ENCODE measurements around the gene CSNK2A3. TPM values are rescaled to one million over a fixed set of nuclear protein-coding genes. Genes with fewer than 3 reads are reported as not detected.

Gene CSNK2A3
- total and polyA plus RNA-seq, 10 of the 15 experiments (the other 5 are each of a cell fraction or from before 2014, with no cell fraction given) = 0.68 to 6.2 (median 1.4) TPM

DNA sequence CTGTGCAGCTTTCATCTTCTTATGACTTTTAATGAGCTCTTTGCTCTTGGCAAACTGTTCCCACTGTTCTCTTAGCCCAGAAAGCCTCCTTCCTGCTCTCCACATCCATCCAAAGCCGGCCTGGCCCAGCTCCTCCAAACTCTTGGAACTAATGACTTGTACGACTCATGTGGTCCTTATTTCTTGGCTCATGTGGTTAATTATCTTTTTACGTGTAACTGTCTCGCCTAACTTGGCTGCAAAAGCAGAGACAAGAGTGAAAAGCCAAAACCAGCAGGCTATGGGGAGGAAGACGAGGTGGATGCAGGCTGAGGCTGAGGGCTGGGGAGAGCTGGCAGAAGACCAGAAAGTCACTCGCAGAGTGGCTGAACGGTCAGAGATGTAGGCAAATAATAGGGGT, 5.5 kb downstream of the CSNK2A3 start:
- RAD21 ChIA-PET (ENCODE audit: unreplicated experiment) = no interaction called here
- Histone ChIP-seq H3K4me2 (ENCODE audit: control insufficient read depth, insufficient read depth) (no peak overlapping the region), H3K27ac (ENCODE audit: control insufficient read depth, insufficient read depth) (no peak overlapping the region), H3K79me2 (ENCODE audit: control insufficient read depth, insufficient read depth, low read length) (no peaks in the 10 kb centered on the region), H3K4me1 (ENCODE audit: control insufficient read depth, insufficient read depth, low read length) (no peaks in the 10 kb centered on the region), H3K4me3 (no peak overlapping the region), H4K20me1 (ENCODE audit: control insufficient read depth, insufficient read depth) (no peaks in the 10 kb centered on the region), H2AFZ (ENCODE audit: control insufficient read depth, low read depth, low read length) (no peak overlapping the region), H3K27me3 (replicated peaks in 1 of 2; ENCODE audit: control insufficient read depth in 2 of 2, insufficient read depth in 2 of 2, low read length in 1 of 2) (no peaks in the 10 kb centered on the region), H3K36me3 (ENCODE audit: control insufficient read depth in 2 of 2, insufficient read depth in 2 of 2, low read length in 1 of 2) (no peaks in the 10 kb centered on the region), H3K9me3 (replicated peaks; ENCODE audit: control insufficient read depth, insufficient read depth, low read length) (no peaks in the 10 kb centered on the region), H3K9ac (ENCODE audit: control insufficient read depth, insufficient read depth, low read length) (no peak overlapping the region)
- CTCF ChIA-PET = no interaction called here
- 40% methylated on average over 7 of the region's 7 CpGs for WGBS (ENCODE audit: insufficient coverage, insufficient replicate concordance, low lambda C conversion rate, missing lambda C conversion rate)
- no TSS peak for BruUV-seq (replicated peaks)
- FAIRE-seq = no peak
- SMC1A ChIA-PET (ENCODE audit: uncharacterized antibody, unreplicated experiment) = no interaction called here
- in situ Hi-C loops (cut with MboI) (no loop called here), intact Hi-C loops (cut with micrococcal nuclease; ENCODE audit: unreplicated experiment) (no loop called here)
- POLR2A ChIA-PET = no interaction called here
- ATAC-seq = no peak
- TF ChIP-seq JUNB (IDR thresholded peaks at IDR 0.05) = no peak
- no peak for TF ChIP-seq STAT1 (conservative IDR thresholded peaks at IDR 0.05)
- no peak for TF ChIP-seq SMARCA5 (IDR thresholded peaks at IDR 0.05)
- TF ChIP-seq DPF2 (IDR thresholded peaks at IDR 0.05) = no peak
- no peak for TF ChIP-seq CHD1 (IDR thresholded peaks at IDR 0.05; ENCODE audit: low read depth, low read length)
- TF ChIP-seq, protein P1, sequence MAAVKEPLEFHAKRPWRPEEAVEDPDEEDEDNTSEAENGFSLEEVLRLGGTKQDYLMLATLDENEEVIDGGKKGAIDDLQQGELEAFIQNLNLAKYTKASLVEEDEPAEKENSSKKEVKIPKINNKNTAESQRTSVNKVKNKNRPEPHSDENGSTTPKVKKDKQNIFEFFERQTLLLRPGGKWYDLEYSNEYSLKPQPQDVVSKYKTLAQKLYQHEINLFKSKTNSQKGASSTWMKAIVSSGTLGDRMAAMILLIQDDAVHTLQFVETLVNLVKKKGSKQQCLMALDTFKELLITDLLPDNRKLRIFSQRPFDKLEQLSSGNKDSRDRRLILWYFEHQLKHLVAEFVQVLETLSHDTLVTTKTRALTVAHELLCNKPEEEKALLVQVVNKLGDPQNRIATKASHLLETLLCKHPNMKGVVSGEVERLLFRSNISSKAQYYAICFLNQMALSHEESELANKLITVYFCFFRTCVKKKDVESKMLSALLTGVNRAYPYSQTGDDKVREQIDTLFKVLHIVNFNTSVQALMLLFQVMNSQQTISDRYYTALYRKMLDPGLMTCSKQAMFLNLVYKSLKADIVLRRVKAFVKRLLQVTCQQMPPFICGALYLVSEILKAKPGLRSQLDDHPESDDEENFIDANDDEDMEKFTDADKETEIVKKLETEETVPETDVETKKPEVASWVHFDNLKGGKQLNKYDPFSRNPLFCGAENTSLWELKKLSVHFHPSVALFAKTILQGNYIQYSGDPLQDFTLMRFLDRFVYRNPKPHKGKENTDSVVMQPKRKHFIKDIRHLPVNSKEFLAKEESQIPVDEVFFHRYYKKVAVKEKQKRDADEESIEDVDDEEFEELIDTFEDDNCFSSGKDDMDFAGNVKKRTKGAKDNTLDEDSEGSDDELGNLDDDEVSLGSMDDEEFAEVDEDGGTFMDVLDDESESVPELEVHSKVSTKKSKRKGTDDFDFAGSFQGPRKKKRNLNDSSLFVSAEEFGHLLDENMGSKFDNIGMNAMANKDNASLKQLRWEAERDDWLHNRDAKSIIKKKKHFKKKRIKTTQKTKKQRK (IDR thresholded peaks at IDR 0.05; ENCODE audit: low read depth, low read length) = no peak
- TF ChIP-seq WRNIP1 (IDR thresholded peaks at IDR 0.05; ENCODE audit: borderline replicate concordance, low read depth, low read length) = no peak
- TF ChIP-seq SPI1 (IDR thresholded peaks at IDR 0.05; ENCODE audit: borderline replicate concordance, insufficient read depth, low read depth, low read length) = no peak
- no peak for TF ChIP-seq NR2C2 (IDR thresholded peaks at IDR 0.05; ENCODE audit: borderline replicate concordance, control insufficient read depth, insufficient read length, low read depth)
- TF ChIP-seq ATF7 (IDR thresholded peaks at IDR 0.05; ENCODE audit: low read depth) = no peak
- TF ChIP-seq, protein P2, sequence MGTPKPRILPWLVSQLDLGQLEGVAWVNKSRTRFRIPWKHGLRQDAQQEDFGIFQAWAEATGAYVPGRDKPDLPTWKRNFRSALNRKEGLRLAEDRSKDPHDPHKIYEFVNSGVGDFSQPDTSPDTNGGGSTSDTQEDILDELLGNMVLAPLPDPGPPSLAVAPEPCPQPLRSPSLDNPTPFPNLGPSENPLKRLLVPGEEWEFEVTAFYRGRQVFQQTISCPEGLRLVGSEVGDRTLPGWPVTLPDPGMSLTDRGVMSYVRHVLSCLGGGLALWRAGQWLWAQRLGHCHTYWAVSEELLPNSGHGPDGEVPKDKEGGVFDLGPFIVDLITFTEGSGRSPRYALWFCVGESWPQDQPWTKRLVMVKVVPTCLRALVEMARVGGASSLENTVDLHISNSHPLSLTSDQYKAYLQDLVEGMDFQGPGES (IDR thresholded peaks at IDR 0.05) = no peak
- TF ChIP-seq, protein P3, sequence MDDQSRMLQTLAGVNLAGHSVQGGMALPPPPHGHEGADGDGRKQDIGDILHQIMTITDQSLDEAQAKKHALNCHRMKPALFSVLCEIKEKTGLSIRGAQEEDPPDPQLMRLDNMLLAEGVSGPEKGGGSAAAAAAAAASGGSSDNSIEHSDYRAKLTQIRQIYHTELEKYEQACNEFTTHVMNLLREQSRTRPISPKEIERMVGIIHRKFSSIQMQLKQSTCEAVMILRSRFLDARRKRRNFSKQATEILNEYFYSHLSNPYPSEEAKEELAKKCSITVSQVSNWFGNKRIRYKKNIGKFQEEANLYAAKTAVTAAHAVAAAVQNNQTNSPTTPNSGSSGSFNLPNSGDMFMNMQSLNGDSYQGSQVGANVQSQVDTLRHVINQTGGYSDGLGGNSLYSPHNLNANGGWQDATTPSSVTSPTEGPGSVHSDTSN (IDR thresholded peaks at IDR 0.05; ENCODE audit: insufficient replicate concordance, low read depth, low read length) = no peak
- no peak for TF ChIP-seq ZNF384 (IDR thresholded peaks at IDR 0.05; ENCODE audit: borderline replicate concordance, low read depth, low read length)
- DNase-seq (ENCODE audit: low read depth, low spot score) = no peak

Data from GM12878 (cell line).